K562 (cell line): Measurements from ENCODE around the gene CACNA1C. TPM values are rescaled to one million over a fixed set of nuclear protein-coding genes. Genes with fewer than 3 reads are reported as not detected.

ENCODE experiments used
- ATAC-seq: fragments of 200-7000 bp; cut with Tn5 transposase; 3 replicates; pipeline ENCODE4 v1.9.1; 2020; ENCODE audit warnings: moderate library complexity
- BruUV-seq: library from RNA; stranded (reverse); fragments of 400-500 nt; replicated peaks from 2 replicates; lab custom pipeline; 2021; lab: Mats Ljungman, UMichigan
- CTCF ChIA-PET: fragments of 300-600 bp; formaldehyde crosslinking; extraction: SDS; loops from one replicate; lab custom pipeline; 2021; ENCODE audit warnings: low intra/inter-chr PET ratio; lab: Yijun Ruan, JAX
- POLR2A ChIA-PET: fragments of 300-600, 350-650 bp; sonication (Branson Sonifier 250); formaldehyde crosslinking; extraction: SDS; loops from one replicate; lab custom pipeline; 2021; ENCODE audit warnings: antibody characterized with exemption, inconsistent platforms; lab: Yijun Ruan, JAX
- DNase-seq, 4 experiments: peaks; one replicate each; pipeline versions ENCODE4 v3.0.0 to v3.0.0-alpha.2; 2011 to 2018; ENCODE audit warnings: low spot score in 3 of 4, mixed read lengths in 3 of 4; ENCODE audit errors: extremely low read depth in 1 of 4
- FAIRE-seq: peaks from 2 replicates; lab custom pipeline; 2011; peaks lifted over from hg19 to GRCh38; lab: Jason Lieb, UNC
- H2AFZ ChIP-seq: 2 replicates; pipeline ENCODE4 v1.6.0; 2011; ENCODE audit warnings: low read depth, low read length, control low read depth, inconsistent platforms
- H3K27ac ChIP-seq: fragments of 200-600 bp; 3 replicates; pipeline ENCODE4 v1.8.0; 2011; ENCODE audit warnings: low read depth, mild to moderate bottlenecking, control low read depth, inconsistent platforms, low read length, moderate library complexity, mixed read lengths; ENCODE audit errors: extremely low read depth
- H3K27me3 ChIP-seq, 2 experiments: fragments of 300-600 bp in 1 of 2; 2 replicates in 1 of 2; 3 replicates in 1 of 2; pipeline versions ENCODE4 v1.6.0 to v1.8.0; 2011; ENCODE audit warnings: inconsistent platforms in 2 of 2, low read length in 2 of 2, mild to moderate bottlenecking in 1 of 2, mixed read lengths in 1 of 2, moderate library complexity in 1 of 2; ENCODE audit not compliant: control insufficient read depth in 2 of 2, insufficient read depth in 2 of 2
- H3K36me3 ChIP-seq: fragments of 300-600 bp; 3 replicates; pipeline ENCODE4 v1.8.0; 2011; ENCODE audit warnings: mild to moderate bottlenecking, low read length, inconsistent platforms; ENCODE audit not compliant: control insufficient read depth, insufficient read depth
- H3K4me1 ChIP-seq, 2 experiments: fragments of 200-600 bp in 1 of 2; replicated peaks in 1 of 2; 2 replicates in 1 of 2; 3 replicates in 1 of 2; pipeline versions ENCODE4 v1.5.1 to v1.8.0; 2011; ENCODE audit warnings: inconsistent platforms in 2 of 2, low read length in 2 of 2, mild to moderate bottlenecking in 1 of 2, mixed read lengths in 1 of 2, moderate library complexity in 1 of 2; ENCODE audit not compliant: control insufficient read depth in 2 of 2, insufficient read depth in 2 of 2
- H3K4me2 ChIP-seq: 2 replicates; pipeline ENCODE4 v1.6.1; 2011; ENCODE audit warnings: low read length, control low read depth, inconsistent platforms, mixed read lengths; ENCODE audit not compliant: insufficient read depth
- H3K4me3 ChIP-seq: fragments of 200-600 bp; sonication (generic), shearing (Covaris generic); 2 replicates; pipeline ENCODE4 v1.5.1; 2016; ENCODE audit warnings: control low read depth, inconsistent platforms
- H3K79me2 ChIP-seq: fragments of 200-600 bp; 3 replicates; pipeline ENCODE4 v1.8.0; 2011; ENCODE audit warnings: low read length, inconsistent platforms; ENCODE audit not compliant: control insufficient read depth, insufficient read depth
- H3K9ac ChIP-seq, 2 experiments: 2 replicates each; pipeline versions ENCODE4 v1.6.0 to v1.6.1; 2011; ENCODE audit warnings: low read depth in 2 of 2, low read length in 2 of 2, control low read depth in 1 of 2, inconsistent platforms in 1 of 2, mild to moderate bottlenecking in 1 of 2, mixed read lengths in 1 of 2; ENCODE audit not compliant: insufficient read depth in 1 of 2
- H3K9me1 ChIP-seq: one replicate; pipeline ENCODE4 v1.6.0; 2011; ENCODE audit warnings: inconsistent platforms, mild to moderate bottlenecking, low read length, moderate library complexity; ENCODE audit not compliant: control insufficient read depth, insufficient read depth
- H3K9me3 ChIP-seq: replicated peaks from 2 replicates; pipeline ENCODE4 v1.5.1; 2011; ENCODE audit warnings: low read depth, low read length, inconsistent platforms; ENCODE audit not compliant: control insufficient read depth, insufficient read depth
- H4K20me1 ChIP-seq: replicated peaks from 2 replicates; pipeline ENCODE4 v1.6.1; 2011; ENCODE audit warnings: low read length, inconsistent platforms, mixed read lengths; ENCODE audit not compliant: control insufficient read depth, insufficient read depth
- ZNF589 ChIP-seq: fragments of 200-800 bp; sonication (Bioruptor generic); IDR thresholded peaks from 2 replicates; pipeline ENCODE4 v1.6.1; 2016; ENCODE audit warnings: low read depth, missing genetic modification characterization, missing compliant biosample characterization
- WGBS: fragments of 100-300 bp; shearing (Covaris generic); methylation state at CpG from one replicate; pipeline ENCODE4 v1.1.6; 2016; ENCODE audit warnings: low coverage, mixed read lengths; ENCODE audit not compliant: insufficient coverage; ENCODE audit errors: missing lambda C conversion rate; 5-methylcytosine and 5-hydroxymethylcytosine counted together
- in situ Hi-C: fragments of 300-500 bp; cut with MboI; formaldehyde crosslinking; loops from 4 replicates; pipeline ENCODE4 v1.15.0; 2018; ENCODE audit warnings: inconsistent platforms, mixed read lengths
- intact Hi-C: fragments of 100-400 bp; cut with micrococcal nuclease; formaldehyde crosslinking; loops from 2 replicates; pipeline ENCODE4 v1.14.2; 2022
- polyA plus RNA-seq, 8 experiments: library from polyadenylated mRNA; depleted of rRNA in 4 of 8; stranded (reverse) in 5 of 8; unstranded in 3 of 8; fragments of >200 nt; fragmentation: Nextera tagmentation in 2 of 8; fragmentation: Illumina TruSeq in 1 of 8; extraction: Ambion mirVana in 2 of 8; extraction: Trizol in 1 of 8; gene quantifications; 2 replicates each; pipeline versions ENCODE4 v1.2.1 to v1.2.3, GENCODE V29; 2011 to 2014; ENCODE audit warnings: inconsistent platforms in 1 of 8, missing spikeins in 1 of 8
- total RNA-seq, 7 experiments: library from RNA; depleted of rRNA in 6 of 7; stranded (reverse); fragments of >200 nt in 6 of 7; fragmentation: Illumina TruSeq in 2 of 7; extraction: Trizol in 2 of 7; gene quantifications; 2 replicates each; pipeline versions ENCODE4 v1.2.1 to v1.2.3, GENCODE V29; 2011 to 2021; ENCODE audit warnings: low replicate concordance in 1 of 7
- TF ChIP-seq, protein P1 (sequence below): sonication (generic); formaldehyde crosslinking; IDR thresholded peaks from 2 replicates; pipeline ENCODE4 v1.8.1; 2023; ENCODE audit warnings: mild to moderate bottlenecking, missing genetic modification reagents
- TF ChIP-seq, protein P2 (sequence below): fragments of 200-800 bp; sonication (Bioruptor generic); IDR thresholded peaks from 2 replicates; pipeline ENCODE4 v1.6.1; 2016; ENCODE audit warnings: missing genetic modification characterization, missing compliant biosample characterization
- TF ChIP-seq, protein P3 (sequence below), 2 experiments: fragments of 450-650 bp; formaldehyde crosslinking in 1 of 2; IDR thresholded peaks; 2 replicates each; pipeline versions ENCODE4 v1.4.0 to v1.6.1; 2014 to 2020; ENCODE audit warnings: mild to moderate bottlenecking in 2 of 2, borderline replicate concordance in 1 of 2, low read depth in 1 of 2

The CACNA1C gene
- total and polyA plus RNA-seq, 9 of the 15 experiments (the other 6 are each of a cell fraction or from before 2014, with no cell fraction given) = not detected

DNA sequence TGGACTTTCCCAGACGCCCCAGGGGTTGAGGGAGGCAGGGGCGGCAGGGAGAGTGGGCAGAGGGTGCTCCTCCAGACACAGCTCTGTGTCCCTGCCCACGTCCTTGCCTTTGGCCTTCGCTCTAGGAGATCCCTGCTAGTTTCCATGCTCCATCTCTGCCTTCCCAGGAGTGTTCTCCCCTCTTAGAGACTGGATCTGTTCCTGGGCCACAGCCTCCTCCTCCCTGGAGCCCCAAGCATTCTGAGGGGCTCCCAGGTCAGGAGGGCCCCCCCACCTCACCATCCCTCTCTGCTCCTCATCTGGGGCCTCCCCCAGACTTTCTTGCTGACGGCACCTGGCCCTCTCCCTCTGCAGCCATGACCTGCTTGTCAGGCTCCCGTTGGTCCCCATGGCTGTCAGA lies 526.0 kb downstream of the CACNA1C start:
- in situ Hi-C loops = no loop called here
- no peak overlapping the region for H2AFZ ChIP-seq
- H3K4me2 ChIP-seq = no peak overlapping the region
- WGBS = 0% methylated on average over 5 of the region's 6 CpGs
- H3K27ac ChIP-seq = no peak overlapping the region
- H4K20me1 ChIP-seq = no peaks in the 10 kb centered on the region
- ChIA-PET CTCF (no interaction called here), POLR2A (interaction anchor here (1.2 kb wide), 1 partner anchor 9 kb away, joined by 3 read pairs; no protein-coding TSS in a partner anchor)
- H3K9ac ChIP-seq = no peak overlapping the region
- H3K27me3 ChIP-seq = peaks cover 0 to 16% of the 10 kb centered on the region in 2 experiments; a peak in 1 of 5 replicates
- no peak overlapping the region for H3K4me3 ChIP-seq
- H3K4me1 ChIP-seq = peaks cover 0 to 5% of the 10 kb centered on the region in 2 experiments; a peak in 2 of 5 replicates
- intact Hi-C loops = no loop called here
- BruUV-seq = no TSS peak
- TF ChIP-seq, protein P1, sequence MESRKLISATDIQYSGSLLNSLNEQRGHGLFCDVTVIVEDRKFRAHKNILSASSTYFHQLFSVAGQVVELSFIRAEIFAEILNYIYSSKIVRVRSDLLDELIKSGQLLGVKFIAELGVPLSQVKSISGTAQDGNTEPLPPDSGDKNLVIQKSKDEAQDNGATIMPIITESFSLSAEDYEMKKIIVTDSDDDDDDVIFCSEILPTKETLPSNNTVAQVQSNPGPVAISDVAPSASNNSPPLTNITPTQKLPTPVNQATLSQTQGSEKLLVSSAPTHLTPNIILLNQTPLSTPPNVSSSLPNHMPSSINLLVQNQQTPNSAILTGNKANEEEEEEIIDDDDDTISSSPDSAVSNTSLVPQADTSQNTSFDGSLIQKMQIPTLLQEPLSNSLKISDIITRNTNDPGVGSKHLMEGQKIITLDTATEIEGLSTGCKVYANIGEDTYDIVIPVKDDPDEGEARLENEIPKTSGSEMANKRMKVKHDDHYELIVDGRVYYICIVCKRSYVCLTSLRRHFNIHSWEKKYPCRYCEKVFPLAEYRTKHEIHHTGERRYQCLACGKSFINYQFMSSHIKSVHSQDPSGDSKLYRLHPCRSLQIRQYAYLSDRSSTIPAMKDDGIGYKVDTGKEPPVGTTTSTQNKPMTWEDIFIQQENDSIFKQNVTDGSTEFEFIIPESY (CRISPR knock-in tag) = no peak
- TF ChIP-seq, protein P2, sequence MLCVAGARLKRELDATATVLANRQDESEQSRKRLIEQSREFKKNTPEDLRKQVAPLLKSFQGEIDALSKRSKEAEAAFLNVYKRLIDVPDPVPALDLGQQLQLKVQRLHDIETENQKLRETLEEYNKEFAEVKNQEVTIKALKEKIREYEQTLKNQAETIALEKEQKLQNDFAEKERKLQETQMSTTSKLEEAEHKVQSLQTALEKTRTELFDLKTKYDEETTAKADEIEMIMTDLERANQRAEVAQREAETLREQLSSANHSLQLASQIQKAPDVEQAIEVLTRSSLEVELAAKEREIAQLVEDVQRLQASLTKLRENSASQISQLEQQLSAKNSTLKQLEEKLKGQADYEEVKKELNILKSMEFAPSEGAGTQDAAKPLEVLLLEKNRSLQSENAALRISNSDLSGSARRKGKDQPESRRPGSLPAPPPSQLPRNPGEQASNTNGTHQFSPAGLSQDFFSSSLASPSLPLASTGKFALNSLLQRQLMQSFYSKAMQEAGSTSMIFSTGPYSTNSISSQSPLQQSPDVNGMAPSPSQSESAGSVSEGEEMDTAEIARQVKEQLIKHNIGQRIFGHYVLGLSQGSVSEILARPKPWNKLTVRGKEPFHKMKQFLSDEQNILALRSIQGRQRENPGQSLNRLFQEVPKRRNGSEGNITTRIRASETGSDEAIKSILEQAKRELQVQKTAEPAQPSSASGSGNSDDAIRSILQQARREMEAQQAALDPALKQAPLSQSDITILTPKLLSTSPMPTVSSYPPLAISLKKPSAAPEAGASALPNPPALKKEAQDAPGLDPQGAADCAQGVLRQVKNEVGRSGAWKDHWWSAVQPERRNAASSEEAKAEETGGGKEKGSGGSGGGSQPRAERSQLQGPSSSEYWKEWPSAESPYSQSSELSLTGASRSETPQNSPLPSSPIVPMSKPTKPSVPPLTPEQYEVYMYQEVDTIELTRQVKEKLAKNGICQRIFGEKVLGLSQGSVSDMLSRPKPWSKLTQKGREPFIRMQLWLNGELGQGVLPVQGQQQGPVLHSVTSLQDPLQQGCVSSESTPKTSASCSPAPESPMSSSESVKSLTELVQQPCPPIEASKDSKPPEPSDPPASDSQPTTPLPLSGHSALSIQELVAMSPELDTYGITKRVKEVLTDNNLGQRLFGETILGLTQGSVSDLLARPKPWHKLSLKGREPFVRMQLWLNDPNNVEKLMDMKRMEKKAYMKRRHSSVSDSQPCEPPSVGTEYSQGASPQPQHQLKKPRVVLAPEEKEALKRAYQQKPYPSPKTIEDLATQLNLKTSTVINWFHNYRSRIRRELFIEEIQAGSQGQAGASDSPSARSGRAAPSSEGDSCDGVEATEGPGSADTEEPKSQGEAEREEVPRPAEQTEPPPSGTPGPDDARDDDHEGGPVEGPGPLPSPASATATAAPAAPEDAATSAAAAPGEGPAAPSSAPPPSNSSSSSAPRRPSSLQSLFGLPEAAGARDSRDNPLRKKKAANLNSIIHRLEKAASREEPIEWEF (CRISPR knock-in tag) = no peak
- TF ChIP-seq, protein P3, sequence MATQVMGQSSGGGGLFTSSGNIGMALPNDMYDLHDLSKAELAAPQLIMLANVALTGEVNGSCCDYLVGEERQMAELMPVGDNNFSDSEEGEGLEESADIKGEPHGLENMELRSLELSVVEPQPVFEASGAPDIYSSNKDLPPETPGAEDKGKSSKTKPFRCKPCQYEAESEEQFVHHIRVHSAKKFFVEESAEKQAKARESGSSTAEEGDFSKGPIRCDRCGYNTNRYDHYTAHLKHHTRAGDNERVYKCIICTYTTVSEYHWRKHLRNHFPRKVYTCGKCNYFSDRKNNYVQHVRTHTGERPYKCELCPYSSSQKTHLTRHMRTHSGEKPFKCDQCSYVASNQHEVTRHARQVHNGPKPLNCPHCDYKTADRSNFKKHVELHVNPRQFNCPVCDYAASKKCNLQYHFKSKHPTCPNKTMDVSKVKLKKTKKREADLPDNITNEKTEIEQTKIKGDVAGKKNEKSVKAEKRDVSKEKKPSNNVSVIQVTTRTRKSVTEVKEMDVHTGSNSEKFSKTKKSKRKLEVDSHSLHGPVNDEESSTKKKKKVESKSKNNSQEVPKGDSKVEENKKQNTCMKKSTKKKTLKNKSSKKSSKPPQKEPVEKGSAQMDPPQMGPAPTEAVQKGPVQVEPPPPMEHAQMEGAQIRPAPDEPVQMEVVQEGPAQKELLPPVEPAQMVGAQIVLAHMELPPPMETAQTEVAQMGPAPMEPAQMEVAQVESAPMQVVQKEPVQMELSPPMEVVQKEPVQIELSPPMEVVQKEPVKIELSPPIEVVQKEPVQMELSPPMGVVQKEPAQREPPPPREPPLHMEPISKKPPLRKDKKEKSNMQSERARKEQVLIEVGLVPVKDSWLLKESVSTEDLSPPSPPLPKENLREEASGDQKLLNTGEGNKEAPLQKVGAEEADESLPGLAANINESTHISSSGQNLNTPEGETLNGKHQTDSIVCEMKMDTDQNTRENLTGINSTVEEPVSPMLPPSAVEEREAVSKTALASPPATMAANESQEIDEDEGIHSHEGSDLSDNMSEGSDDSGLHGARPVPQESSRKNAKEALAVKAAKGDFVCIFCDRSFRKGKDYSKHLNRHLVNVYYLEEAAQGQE (IDR thresholded peaks at IDR 0.05; ENCODE audit: borderline replicate concordance) = no peak
- TF ChIP-seq, protein P3 (CRISPR knock-in tag; IDR thresholded peaks at IDR 0.05; ENCODE audit: low read depth) = no peak
- no peak for TF ChIP-seq ZNF589 (CRISPR knock-in tag)
- no peaks in the 10 kb centered on the region for H3K9me1 ChIP-seq
- ATAC-seq (no peak), FAIRE-seq (no peak), DNase-seq (no peak)
- no peaks in the 10 kb centered on the region for H3K9me3 ChIP-seq
- H3K79me2 ChIP-seq = no peaks in the 10 kb centered on the region
- H3K36me3 ChIP-seq = no peaks in the 10 kb centered on the region
